K562 (cell line): ENCODE results near the gene ZDHHC18. TPM values are rescaled to one million over a fixed set of nuclear protein-coding genes. Genes with fewer than 3 reads are reported as not detected.

ENCODE experiments used
- CBX1 ChIP-seq: sonication (generic); IDR thresholded peaks from 2 replicates; pipeline ENCODE4 v1.6.1; 2016; ENCODE audit warnings: antibody characterized with exemption, low read depth, mild to moderate bottlenecking
- DACH1 ChIP-seq: fragments of 450-650 bp; IDR thresholded peaks from 2 replicates; pipeline ENCODE4 v1.6.1; 2018; ENCODE audit not compliant: partially characterized antibody
- EHMT2 ChIP-seq: fragments of 450-650 bp; IDR thresholded peaks from 2 replicates; pipeline ENCODE4 v1.6.1; 2018; ENCODE audit warnings: antibody characterized with exemption
- FUS ChIP-seq: fragments of 200-400 bp; formaldehyde crosslinking; optimal IDR thresholded peaks from 2 replicates; pipeline ENCODE3; 2017; ENCODE audit warnings: low read depth, low read length
- HDGF ChIP-seq: fragments of 450-650 bp; IDR thresholded peaks from 2 replicates; pipeline ENCODE4 v1.6.1; 2016
- PHB ChIP-seq: fragments of 250-450 bp; sonication (Bioruptor Pico); IDR thresholded peaks from 2 replicates; pipeline ENCODE4 v1.5.0; 2021
- PTTG1 ChIP-seq: fragments of 450-650 bp; IDR thresholded peaks from 2 replicates; pipeline ENCODE4 v1.6.1; 2016; ENCODE audit warnings: low read depth, mild to moderate bottlenecking, missing genetic modification characterization, missing compliant biosample characterization
- RBM34 ChIP-seq: fragments of 200-400 bp; formaldehyde crosslinking; IDR thresholded peaks from 2 replicates; pipeline ENCODE4 v1.6.1; 2018; ENCODE audit warnings: low read length, borderline replicate concordance; ENCODE audit not compliant: insufficient read depth
- TCF15 ChIP-seq: fragments of 250-450 bp; sonication (Bioruptor Pico); IDR thresholded peaks from 2 replicates; pipeline ENCODE4 v1.8.0; 2022; ENCODE audit warnings: moderate library complexity, mild to moderate bottlenecking, inconsistent platforms
- TCFL5 ChIP-seq: fragments of 250-450 bp; sonication (Bioruptor Pico); conservative IDR thresholded peaks from 2 replicates; pipeline ENCODE4 v1.6.1; 2021; ENCODE audit warnings: mild to moderate bottlenecking, moderate library complexity, matching md5 sums
- ZNF518B ChIP-seq: fragments of 250-450 bp; sonication (Bioruptor Pico); IDR thresholded peaks from 2 replicates; pipeline ENCODE4 v1.5.0; 2021; ENCODE audit warnings: mild to moderate bottlenecking, moderate library complexity
- polyA plus RNA-seq, 8 experiments: library from polyadenylated mRNA; depleted of rRNA in 4 of 8; stranded (reverse) in 5 of 8; unstranded in 3 of 8; fragments of >200 nt; fragmentation: Nextera tagmentation in 2 of 8; fragmentation: Illumina TruSeq in 1 of 8; extraction: Ambion mirVana in 2 of 8; extraction: Trizol in 1 of 8; gene quantifications; 2 replicates each; pipeline versions ENCODE4 v1.2.1 to v1.2.3, GENCODE V29; 2011 to 2014; ENCODE audit warnings: inconsistent platforms in 1 of 8, missing spikeins in 1 of 8
- total RNA-seq, 7 experiments: library from RNA; depleted of rRNA in 6 of 7; stranded (reverse); fragments of >200 nt in 6 of 7; fragmentation: Illumina TruSeq in 2 of 7; extraction: Trizol in 2 of 7; gene quantifications; 2 replicates each; pipeline versions ENCODE4 v1.2.1 to v1.2.3, GENCODE V29; 2011 to 2021; ENCODE audit warnings: low replicate concordance in 1 of 7
- TF ChIP-seq, protein P1 (sequence below): fragments of 250-450 bp; sonication (Bioruptor Pico); IDR thresholded peaks from 2 replicates; pipeline ENCODE4 v1.8.0; 2021; ENCODE audit warnings: mild to moderate bottlenecking, moderate library complexity
- TF ChIP-seq, protein P2 (sequence below): fragments of 450-650 bp; IDR thresholded peaks from 2 replicates; pipeline ENCODE4 v1.6.1; 2017; ENCODE audit warnings: antibody characterized with exemption, mild to moderate bottlenecking
- TF ChIP-seq, protein P3 (sequence below): fragments of 200-800 bp; sonication (Bioruptor generic); IDR thresholded peaks from 2 replicates; pipeline ENCODE4 v1.6.1; 2017; ENCODE audit warnings: missing genetic modification characterization, missing compliant biosample characterization
- TF ChIP-seq, protein P4 (sequence below): sonication (generic); formaldehyde crosslinking; IDR thresholded peaks from 2 replicates; pipeline ENCODE4 v1.8.0; 2022; ENCODE audit warnings: mild to moderate bottlenecking, missing genetic modification reagents

Gene ZDHHC18
- total and polyA plus RNA-seq, 9 of the 15 experiments (the other 6 are each of a cell fraction or from before 2014, with no cell fraction given), result 0.42 to 35.6 (median 15.8) TPM

DNA sequence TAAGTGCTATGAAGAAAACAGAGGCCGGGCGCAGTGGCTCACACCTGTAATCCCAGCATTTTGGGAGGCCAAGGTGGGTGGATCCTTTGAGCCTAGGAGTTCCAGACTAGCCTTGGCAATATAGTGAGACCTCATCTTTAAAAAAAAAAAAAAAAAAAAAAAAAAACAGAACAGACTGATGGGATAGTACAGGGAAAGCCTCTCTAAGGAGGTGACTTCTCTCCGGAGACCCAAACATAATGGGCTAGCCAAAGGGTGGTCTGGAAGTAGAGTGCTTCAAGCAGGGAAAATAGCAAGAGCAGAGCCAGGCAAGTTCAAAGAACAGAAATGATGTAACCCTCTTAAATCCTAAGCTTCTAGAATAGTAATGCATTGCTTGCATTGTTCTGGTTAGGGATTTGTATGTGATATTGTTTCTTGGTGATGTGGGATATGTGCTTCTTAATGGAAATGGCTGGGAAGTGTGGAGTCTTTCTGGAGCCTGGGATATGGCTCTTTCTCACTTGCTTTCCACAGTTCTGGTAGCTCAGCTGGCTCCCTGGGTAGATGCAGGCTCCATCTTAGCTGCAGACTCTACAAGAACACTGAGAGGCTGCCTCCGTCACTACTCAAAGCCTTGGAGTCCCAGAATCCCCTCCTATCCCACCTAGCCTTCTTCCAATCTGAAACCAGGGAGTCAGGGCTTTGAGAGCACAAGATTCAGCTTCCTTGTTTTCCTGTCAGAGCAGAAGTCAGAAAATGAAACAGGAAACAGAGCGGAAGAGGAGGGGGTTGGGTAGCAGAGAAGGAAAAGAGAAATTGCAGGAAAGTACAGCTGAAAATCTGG, 40.7 kb upstream of the ZDHHC18 start (continued):
- no peak for TF ChIP-seq ZNF518B (CRISPR knock-in tag)
- no peak for TF ChIP-seq RBM34
- TF ChIP-seq CBX1, result no peak
- TF ChIP-seq TCFL5, result no peak
- TF ChIP-seq, protein P1, sequence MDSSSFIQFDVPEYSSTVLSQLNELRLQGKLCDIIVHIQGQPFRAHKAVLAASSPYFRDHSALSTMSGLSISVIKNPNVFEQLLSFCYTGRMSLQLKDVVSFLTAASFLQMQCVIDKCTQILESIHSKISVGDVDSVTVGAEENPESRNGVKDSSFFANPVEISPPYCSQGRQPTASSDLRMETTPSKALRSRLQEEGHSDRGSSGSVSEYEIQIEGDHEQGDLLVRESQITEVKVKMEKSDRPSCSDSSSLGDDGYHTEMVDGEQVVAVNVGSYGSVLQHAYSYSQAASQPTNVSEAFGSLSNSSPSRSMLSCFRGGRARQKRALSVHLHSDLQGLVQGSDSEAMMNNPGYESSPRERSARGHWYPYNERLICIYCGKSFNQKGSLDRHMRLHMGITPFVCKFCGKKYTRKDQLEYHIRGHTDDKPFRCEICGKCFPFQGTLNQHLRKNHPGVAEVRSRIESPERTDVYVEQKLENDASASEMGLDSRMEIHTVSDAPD (CRISPR knock-in tag), result no peak
- TF ChIP-seq, protein P2, sequence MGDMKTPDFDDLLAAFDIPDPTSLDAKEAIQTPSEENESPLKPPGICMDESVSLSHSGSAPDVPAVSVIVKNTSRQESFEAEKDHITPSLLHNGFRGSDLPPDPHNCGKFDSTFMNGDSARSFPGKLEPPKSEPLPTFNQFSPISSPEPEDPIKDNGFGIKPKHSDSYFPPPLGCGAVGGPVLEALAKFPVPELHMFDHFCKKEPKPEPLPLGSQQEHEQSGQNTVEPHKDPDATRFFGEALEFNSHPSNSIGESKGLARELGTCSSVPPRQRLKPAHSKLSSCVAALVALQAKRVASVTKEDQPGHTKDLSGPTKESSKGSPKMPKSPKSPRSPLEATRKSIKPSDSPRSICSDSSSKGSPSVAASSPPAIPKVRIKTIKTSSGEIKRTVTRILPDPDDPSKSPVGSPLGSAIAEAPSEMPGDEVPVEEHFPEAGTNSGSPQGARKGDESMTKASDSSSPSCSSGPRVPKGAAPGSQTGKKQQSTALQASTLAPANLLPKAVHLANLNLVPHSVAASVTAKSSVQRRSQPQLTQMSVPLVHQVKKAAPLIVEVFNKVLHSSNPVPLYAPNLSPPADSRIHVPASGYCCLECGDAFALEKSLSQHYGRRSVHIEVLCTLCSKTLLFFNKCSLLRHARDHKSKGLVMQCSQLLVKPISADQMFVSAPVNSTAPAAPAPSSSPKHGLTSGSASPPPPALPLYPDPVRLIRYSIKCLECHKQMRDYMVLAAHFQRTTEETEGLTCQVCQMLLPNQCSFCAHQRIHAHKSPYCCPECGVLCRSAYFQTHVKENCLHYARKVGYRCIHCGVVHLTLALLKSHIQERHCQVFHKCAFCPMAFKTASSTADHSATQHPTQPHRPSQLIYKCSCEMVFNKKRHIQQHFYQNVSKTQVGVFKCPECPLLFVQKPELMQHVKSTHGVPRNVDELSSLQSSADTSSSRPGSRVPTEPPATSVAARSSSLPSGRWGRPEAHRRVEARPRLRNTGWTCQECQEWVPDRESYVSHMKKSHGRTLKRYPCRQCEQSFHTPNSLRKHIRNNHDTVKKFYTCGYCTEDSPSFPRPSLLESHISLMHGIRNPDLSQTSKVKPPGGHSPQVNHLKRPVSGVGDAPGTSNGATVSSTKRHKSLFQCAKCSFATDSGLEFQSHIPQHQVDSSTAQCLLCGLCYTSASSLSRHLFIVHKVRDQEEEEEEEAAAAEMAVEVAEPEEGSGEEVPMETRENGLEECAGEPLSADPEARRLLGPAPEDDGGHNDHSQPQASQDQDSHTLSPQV, result peak; percentile 18; the same call in 1 of the 2 replicates
- TF ChIP-seq TCF15 (CRISPR knock-in tag), result no peak
- no peak for TF ChIP-seq DACH1
- TF ChIP-seq FUS, result no peak
- TF ChIP-seq, protein P3, sequence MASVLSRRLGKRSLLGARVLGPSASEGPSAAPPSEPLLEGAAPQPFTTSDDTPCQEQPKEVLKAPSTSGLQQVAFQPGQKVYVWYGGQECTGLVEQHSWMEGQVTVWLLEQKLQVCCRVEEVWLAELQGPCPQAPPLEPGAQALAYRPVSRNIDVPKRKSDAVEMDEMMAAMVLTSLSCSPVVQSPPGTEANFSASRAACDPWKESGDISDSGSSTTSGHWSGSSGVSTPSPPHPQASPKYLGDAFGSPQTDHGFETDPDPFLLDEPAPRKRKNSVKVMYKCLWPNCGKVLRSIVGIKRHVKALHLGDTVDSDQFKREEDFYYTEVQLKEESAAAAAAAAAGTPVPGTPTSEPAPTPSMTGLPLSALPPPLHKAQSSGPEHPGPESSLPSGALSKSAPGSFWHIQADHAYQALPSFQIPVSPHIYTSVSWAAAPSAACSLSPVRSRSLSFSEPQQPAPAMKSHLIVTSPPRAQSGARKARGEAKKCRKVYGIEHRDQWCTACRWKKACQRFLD (CRISPR knock-in tag), result no peak
- TF ChIP-seq PTTG1 (tag), result no peak
- TF ChIP-seq PHB (CRISPR knock-in tag), result no peak
- TF ChIP-seq, protein P4, sequence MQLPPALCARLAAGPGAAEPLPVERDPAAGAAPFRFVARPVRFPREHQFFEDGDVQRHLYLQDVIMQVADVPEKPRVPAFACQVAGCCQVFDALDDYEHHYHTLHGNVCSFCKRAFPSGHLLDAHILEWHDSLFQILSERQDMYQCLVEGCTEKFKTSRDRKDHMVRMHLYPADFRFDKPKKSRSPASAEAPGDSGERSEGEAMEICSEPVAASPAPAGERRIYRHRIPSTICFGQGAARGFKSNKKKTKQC (CRISPR knock-in tag), result no peak
- no peak for TF ChIP-seq EHMT2
- TF ChIP-seq HDGF, result peak; percentile 79; the same call in 1 of the 2 replicates
